Stomach (tissue), 9 donors: ENCODE results near the gene SCAF8. TPM values are rescaled to one million over a fixed set of nuclear protein-coding genes. Genes with fewer than 3 reads are reported as not detected.
"Not testable (repeated sequence)": the region's sequence is repeated elsewhere in the genome, so short reads cannot be mapped to it uniquely, and the experiment has no call there.

Source experiments
- DNase-seq, 2 donors: peaks; one replicate each; pipeline versions ENCODE4 v3.0.0 to v3.0.0-alpha.2; 2013 to 2019
- H3K27ac ChIP-seq, 5 donors: fragments of 200-600 bp in 4 of 5; sonication (generic) in 4 of 5; one replicate each; pipeline ENCODE4 v1.5.1; 2013 to 2019; ENCODE audit warnings: mild to moderate bottlenecking in 1 of 5, moderate library complexity in 1 of 5
- H3K27me3 ChIP-seq, 3 donors: fragments of 200-600 bp; sonication (generic); one replicate each; pipeline ENCODE4 v1.5.1; 2017 to 2019; ENCODE audit warnings: mixed run types in 1 of 3
- H3K36me3 ChIP-seq, 4 donors: fragments of 200-600 bp; sonication (generic); 1 replicate in 3 of 4; 2 replicates in 1 of 4; pipeline ENCODE4 v1.5.1; 2016 to 2019
- H3K4me1 ChIP-seq, 4 donors: fragments of 200-600 bp; sonication (generic); one replicate each; pipeline ENCODE4 v1.5.1; 2016 to 2019
- H3K4me3 ChIP-seq, 4 donors: fragments of 200-600 bp; sonication (generic) in 3 of 4; one replicate each; pipeline ENCODE4 v1.5.1; 2016 to 2019; ENCODE audit warnings: mild to moderate bottlenecking in 1 of 4
- H3K9me3 ChIP-seq, 4 donors: fragments of 200-600 bp; sonication (generic); one replicate each; pipeline ENCODE4 v1.5.1; 2016 to 2019
- CTCF ChIP-seq, 7 experiments: fragments of 450-650 bp in 4 of 7; fragments of 200-600 bp in 3 of 7; sonication (generic) in 3 of 7; IDR thresholded peaks; one replicate each; pipeline ENCODE4 v1.5.1; 2016 to 2019; ENCODE audit warnings: antibody characterized with exemption in 7 of 7, control low read depth in 2 of 7, mild to moderate bottlenecking in 1 of 7
- EP300 ChIP-seq: sonication (generic); formaldehyde crosslinking; IDR thresholded peaks from one replicate; pipeline ENCODE4 v1.6.1; 2017; ENCODE audit warnings: antibody characterized with exemption
- POLR2A ChIP-seq, 4 donors: fragments of 450-650 bp; IDR thresholded peaks; one replicate each; pipeline ENCODE4 v1.6.1; 2016; ENCODE audit warnings: antibody characterized with exemption in 4 of 4, control low read depth in 2 of 4, mild to moderate bottlenecking in 1 of 4, moderate library complexity in 1 of 4
- POLR2AphosphoS5 ChIP-seq, 3 donors: sonication (generic); formaldehyde crosslinking; IDR thresholded peaks; one replicate each; pipeline ENCODE4 v1.6.1; 2016; ENCODE audit warnings: antibody characterized with exemption in 3 of 3
- WGBS, 5 donors: extraction: QIAGEN DNeasy Blood & Tissue Kit in 3 of 5; methylation state at CpG; one replicate each; pipeline versions ENCODE4 v1.1.5 to v1.1.7; 2013 to 2018; 5-methylcytosine and 5-hydroxymethylcytosine counted together
- intact Hi-C: fragments of 100-400 bp; cut with DNase I; formaldehyde crosslinking; loops from one replicate; pipeline ENCODE4 v1.15.1; 2023; ENCODE audit warnings: low total_unique reads
- polyA plus RNA-seq, 3 donors: library from polyadenylated mRNA; stranded (reverse); fragments of 200-250 nt; gene quantifications; one replicate each; pipeline ENCODE4 v1.2.3, GENCODE V29; 2013
- total RNA-seq, 5 donors: library from RNA; depleted of rRNA; stranded (reverse); fragments of >200 nt; gene quantifications; one replicate each; pipeline versions ENCODE4 v1.1.0 to v1.2.3, GENCODE V29; 2014 to 2016
- donor health status: healthy with polysubstance abuse.
- donor health status: Bipolar disorder and iron deficiency.
- donor health status: healthy.

Gene SCAF8
- total and polyA plus RNA-seq, 8 donors = 6.6 to 62.5 (median 15.4) TPM

DNA sequence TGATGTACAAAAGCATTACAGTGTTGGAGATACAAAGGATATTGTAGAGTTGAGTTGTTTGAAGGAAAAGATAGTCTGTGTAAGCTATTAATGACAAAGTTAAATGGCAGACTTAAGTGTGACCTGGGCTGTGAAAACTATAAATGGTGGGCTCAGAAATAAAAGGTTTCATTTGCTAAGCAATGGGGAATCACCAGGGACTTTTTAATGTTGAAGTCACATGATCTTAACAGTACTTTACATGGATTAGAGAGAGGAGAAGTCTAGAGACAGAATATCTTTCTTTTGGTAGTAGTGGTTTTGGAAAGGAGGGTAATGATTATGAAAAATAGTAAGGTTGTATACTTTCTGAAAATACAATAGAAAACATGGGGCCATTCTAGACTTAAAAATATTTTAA, 67.1 kb downstream of the SCAF8 start:
- intact Hi-C loops = loop anchor here (10.0 kb wide), 1 partner anchor 66 kb away; the partner anchor contains the start of gene SCAF8
- H3K4me1 ChIP-seq = peaks cover 0 to 8% (median 4%) of the 10 kb centered on the region in 4 donors
- DNase-seq = no peak
- H3K27me3 ChIP-seq = no peaks in the 10 kb centered on the region
- H3K36me3 ChIP-seq = peaks cover 0 to 80% (median 71%) of the 10 kb centered on the region in 4 donors
- H3K9me3 ChIP-seq = no peaks in the 10 kb centered on the region
- no peak overlapping the region for H3K4me3 ChIP-seq
- H3K27ac ChIP-seq = no peak overlapping the region
- TF ChIP-seq POLR2A (IDR thresholded peaks at IDR 0.05) = no peak
- no peak for TF ChIP-seq CTCF (IDR thresholded peaks at IDR 0.05)
- no peak for TF ChIP-seq EP300
- no peak for TF ChIP-seq POLR2AphosphoS5 (IDR thresholded peaks at IDR 0.05)

DNA sequence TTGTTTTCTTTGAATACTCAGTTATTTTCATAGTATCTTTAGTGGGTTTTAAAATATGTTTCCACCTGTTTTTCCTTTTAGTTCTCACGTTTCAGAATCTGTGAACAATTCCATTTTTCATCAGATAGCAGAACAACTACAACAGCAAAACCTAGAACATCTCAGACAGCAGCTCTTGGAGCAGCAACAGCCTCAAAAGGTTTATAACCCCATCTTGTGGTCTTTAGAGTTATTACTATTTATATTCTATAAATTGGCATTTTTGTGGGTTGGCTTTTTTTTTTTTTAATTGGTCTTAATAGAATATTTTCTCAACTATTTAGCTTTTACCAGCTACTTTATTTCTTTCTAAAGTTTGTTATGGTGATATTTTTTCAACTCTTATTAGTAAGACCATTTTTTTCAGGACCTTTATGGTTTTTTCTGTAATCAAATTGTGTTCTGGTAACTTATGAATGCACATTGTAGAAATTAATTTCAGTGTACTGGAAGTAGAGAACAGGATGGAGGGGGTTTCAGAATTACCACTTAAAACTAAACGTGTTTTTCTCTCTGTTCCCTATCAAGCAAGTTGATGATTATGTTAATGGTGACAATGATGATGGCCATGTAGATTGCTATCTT, 72.2 kb downstream of the SCAF8 start:
- DNase-seq = peak in 1 of 2 donors; percentile 64
- Histone ChIP-seq H3K36me3 (peaks cover 21 to 82% (median 78%) of the 10 kb centered on the region in 4 donors), H3K27ac (no peak overlapping the region), H3K27me3 (no peaks in the 10 kb centered on the region), H3K9me3 (no peaks in the 10 kb centered on the region), H3K4me1 (peaks cover 0 to under 1% (median 0%) of the 10 kb centered on the region in 4 donors), H3K4me3 (no peak overlapping the region)
- 26 to 41% (median 29%) methylated on average over 2 of the region's 2 CpGs for WGBS, 5 donors
- intact Hi-C loops = loop anchor here (5.0 to 10.0 kb wide), 2 partner anchors 71 to 128 kb away; partner anchors contain the start of gene SCAF8
- TF ChIP-seq POLR2A (IDR thresholded peaks at IDR 0.05) (no peak), CTCF (IDR thresholded peaks at IDR 0.05) (peak in 2 of 7 experiments; percentile 35 to 40), EP300 (no peak), POLR2AphosphoS5 (IDR thresholded peaks at IDR 0.05) (no peak)

- H3K36me3 ChIP-seq = peaks cover 35 to 94% (median 87%) of the 10 kb centered on the region in 4 donors
- no peak overlapping the region for H3K4me3 ChIP-seq
- no peak for DNase-seq
- no peak overlapping the region for H3K27ac ChIP-seq
- 47 to 75% (median 69%) methylated on average over 3 of the region's 3 CpGs for WGBS, 5 donors
- no peaks in the 10 kb centered on the region for H3K9me3 ChIP-seq
- H3K27me3 ChIP-seq = no peaks in the 10 kb centered on the region
- intact Hi-C loops = loop anchor here (5.0 to 10.0 kb wide), 2 partner anchors 72 to 130 kb away; partner anchors contain the start of gene SCAF8
- TF ChIP-seq CTCF (IDR thresholded peaks at IDR 0.05) (no peak), POLR2AphosphoS5 (IDR thresholded peaks at IDR 0.05) (no peak), EP300 (no peak), POLR2A (IDR thresholded peaks at IDR 0.05) (no peak)
- H3K4me1 ChIP-seq = no peaks in the 10 kb centered on the region
Measured at GRCh38 chr6:154806804-154807203, 73.6 kb downstream of the SCAF8 start.

DNA sequence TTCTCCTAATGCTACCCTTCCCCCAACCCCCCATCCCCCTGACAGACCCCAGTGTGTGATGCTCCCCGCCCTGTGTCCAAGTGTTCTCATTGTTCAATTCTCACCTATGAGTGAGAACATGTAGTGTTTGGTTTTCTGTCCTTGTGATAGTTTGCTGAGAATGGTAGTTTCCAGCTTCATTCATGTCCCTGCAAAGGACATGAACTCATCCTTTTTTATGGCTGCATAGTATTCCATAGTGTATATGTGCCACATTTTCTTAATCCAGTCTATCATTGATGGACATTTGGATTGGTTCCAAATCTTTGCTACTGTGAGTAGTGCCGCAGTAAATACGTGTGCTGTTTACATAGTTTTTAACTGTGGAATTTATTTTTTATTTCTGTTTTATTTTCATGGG, 78.4 kb downstream of the SCAF8 start:
- H3K9me3 ChIP-seq, H3K4me3 ChIP-seq, H3K27ac ChIP-seq, intact Hi-C loops, DNase-seq, H3K4me1 ChIP-seq, H3K27me3 ChIP-seq: not testable (repeated sequence)
- peaks cover 41 to 100% (median 98%) of the 10 kb centered on the region in 4 donors for H3K36me3 ChIP-seq
- 96 to 100% (median 96%) methylated on average over 3 of the region's 3 CpGs for WGBS, 5 donors

GRCh38 chr6:154814063-154814462, 80.8 kb downstream of the SCAF8 start:
- intact Hi-C loops = no loop called here
- no peaks in the 10 kb centered on the region for H3K9me3 ChIP-seq
- TF ChIP-seq CTCF (IDR thresholded peaks at IDR 0.05) = no peak
- no peak for TF ChIP-seq EP300
- TF ChIP-seq POLR2A (IDR thresholded peaks at IDR 0.05) = no peak
- no peak for TF ChIP-seq POLR2AphosphoS5 (IDR thresholded peaks at IDR 0.05)
- no peak overlapping the region for H3K4me3 ChIP-seq
- H3K4me1 ChIP-seq = no peaks in the 10 kb centered on the region
- WGBS, 5 donors = 92 to 97% (median 93%) methylated on average over 7 of the region's 7 CpGs
- DNase-seq = no peak
- no peak overlapping the region for H3K27ac ChIP-seq
- H3K27me3 ChIP-seq = no peaks in the 10 kb centered on the region
- peaks cover 43 to 100% (median 98%) of the 10 kb centered on the region in 4 donors for H3K36me3 ChIP-seq
